ENCODE data around the gene LAMTOR4. TPM values are rescaled to one million over a fixed set of nuclear protein-coding genes. Genes with fewer than 3 reads are reported as not detected.

The LAMTOR4 gene
- polyA plus RNA-seq, 1 donor from 2014 or later, result 333 TPM

- Histone ChIP-seq H3K27ac (ENCODE audit: low read length) (no peak overlapping the region), H3K79me2 (replicated peaks; ENCODE audit: insufficient read depth, low read length) (no peaks in the 10 kb centered on the region), H3K4me2 (ENCODE audit: low read length) (no peak overlapping the region), H3K27me3 (ENCODE audit: insufficient read depth, low read depth, low read length) (no peaks in the 10 kb centered on the region), H3K9ac (ENCODE audit: low read length) (no peak overlapping the region), H3K9me3 (ENCODE audit: low read length) (no peaks in the 10 kb centered on the region), H3K9me2 (ENCODE audit: insufficient read depth, low read length) (no peaks in the 10 kb centered on the region), H3K4me3 (ENCODE audit: low read length) (no peak overlapping the region), H4K20me1 (ENCODE audit: insufficient read depth) (no peaks in the 10 kb centered on the region), H3K36me3 (ENCODE audit: insufficient read depth, low read length) (no peaks in the 10 kb centered on the region), H3F3A (ENCODE audit: insufficient read depth, low read length, poor library complexity, severe bottlenecking) (no peaks in the 10 kb centered on the region), H2AFZ (ENCODE audit: low read depth, low read length) (no peak overlapping the region)
- no peak for TF ChIP-seq CTCF (IDR thresholded peaks at IDR 0.05; ENCODE audit: poor library complexity, severe bottlenecking)
- no peak for TF ChIP-seq RAD21 (conservative IDR thresholded peaks at IDR 0.05)
- TF ChIP-seq EP300 (conservative IDR thresholded peaks at IDR 0.05; ENCODE audit: poor library complexity, severe bottlenecking), result no peak
- TF ChIP-seq REST (IDR thresholded peaks at IDR 0.05; ENCODE audit: borderline replicate concordance), result no peak
- TF ChIP-seq POLR2AphosphoS5 (IDR thresholded peaks at IDR 0.05), result no peak
- no peak for TF ChIP-seq EZH2 (IDR thresholded peaks at IDR 0.05; ENCODE audit: borderline replicate concordance, insufficient read depth, low read length, poor library complexity, severe bottlenecking)
- TF ChIP-seq MXI1 (conservative IDR thresholded peaks at IDR 0.05; ENCODE audit: poor library complexity, severe bottlenecking), result no peak
- TF ChIP-seq SMC3 (conservative IDR thresholded peaks at IDR 0.05; ENCODE audit: poor library complexity), result no peak
- TF ChIP-seq TAF1 (IDR thresholded peaks at IDR 0.05; ENCODE audit: low read depth), result no peak
Measured at GRCh38 chr7:100107890-100108289, 40.8 kb upstream of the LAMTOR4 start.

DNA sequence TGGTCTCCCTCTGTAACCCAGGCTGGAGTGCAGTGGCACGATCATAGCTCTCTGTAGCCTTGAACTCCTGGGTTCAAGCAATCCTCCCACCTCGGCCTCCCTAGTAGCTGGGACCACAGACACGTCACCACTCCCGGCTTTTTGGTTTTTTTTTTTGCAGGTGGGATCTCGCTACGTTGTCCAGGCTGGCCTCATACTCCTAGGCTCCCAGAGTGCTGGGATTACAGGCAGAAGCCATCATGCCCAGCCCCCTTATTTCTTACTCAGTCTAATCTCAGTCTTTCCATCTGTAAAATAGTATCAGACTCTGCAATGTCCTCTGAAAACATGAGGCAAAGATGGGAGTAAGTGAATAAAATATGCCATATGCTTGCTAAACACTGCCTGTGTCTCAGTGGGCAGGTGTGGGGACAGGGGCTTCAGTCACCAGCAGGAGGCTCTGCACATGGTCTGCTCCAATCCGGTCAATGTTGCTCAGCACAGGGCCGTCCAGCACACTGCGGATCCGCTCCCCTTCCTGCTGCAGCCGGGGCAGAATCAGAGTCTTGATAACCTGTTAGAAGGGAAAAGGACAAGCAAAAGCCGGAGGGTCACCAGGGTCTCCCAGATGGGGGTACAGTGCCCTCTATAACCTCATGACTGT lies 39.1 kb upstream of the LAMTOR4 start:
- H3K4me3 ChIP-seq (ENCODE audit: low read length), result no peak overlapping the region

More for the DNA sequence above, 39.1 kb upstream of the LAMTOR4 start:
- Histone ChIP-seq H3K79me2 (replicated peaks; ENCODE audit: insufficient read depth, low read length) (no peaks in the 10 kb centered on the region), H4K20me1 (ENCODE audit: insufficient read depth) (no peaks in the 10 kb centered on the region), H3K27me3 (ENCODE audit: insufficient read depth, low read depth, low read length) (no peaks in the 10 kb centered on the region), H3K36me3 (ENCODE audit: insufficient read depth, low read length) (no peaks in the 10 kb centered on the region), H3F3A (ENCODE audit: insufficient read depth, low read length, poor library complexity, severe bottlenecking) (no peaks in the 10 kb centered on the region), H2AFZ (ENCODE audit: low read depth, low read length) (no peak overlapping the region), H3K9me2 (ENCODE audit: insufficient read depth, low read length) (no peaks in the 10 kb centered on the region), H3K27ac (ENCODE audit: low read length) (no peak overlapping the region), H3K4me2 (ENCODE audit: low read length) (no peak overlapping the region), H3K9ac (ENCODE audit: low read length) (no peak overlapping the region), H3K9me3 (ENCODE audit: low read length) (no peaks in the 10 kb centered on the region)
- TF ChIP-seq TAF1 (IDR thresholded peaks at IDR 0.05; ENCODE audit: low read depth) (no peak), REST (IDR thresholded peaks at IDR 0.05; ENCODE audit: borderline replicate concordance) (no peak), SMC3 (conservative IDR thresholded peaks at IDR 0.05; ENCODE audit: poor library complexity) (no peak), MXI1 (conservative IDR thresholded peaks at IDR 0.05; ENCODE audit: poor library complexity, severe bottlenecking) (no peak), POLR2AphosphoS5 (IDR thresholded peaks at IDR 0.05) (no peak), EZH2 (IDR thresholded peaks at IDR 0.05; ENCODE audit: borderline replicate concordance, insufficient read depth, low read length, poor library complexity, severe bottlenecking) (no peak), RAD21 (conservative IDR thresholded peaks at IDR 0.05) (no peak), CTCF (IDR thresholded peaks at IDR 0.05; ENCODE audit: poor library complexity, severe bottlenecking) (no peak), EP300 (conservative IDR thresholded peaks at IDR 0.05; ENCODE audit: poor library complexity, severe bottlenecking) (no peak)

Data from neural cell (in vitro differentiated cells).